Measurements from ENCODE around the gene OR10A2.
A peak's percentile ranks its signal among the peaks of the same experiment; 100 is the strongest.
"Not testable (repeated sequence)": the region's sequence is repeated elsewhere in the genome, so short reads cannot be mapped to it uniquely, and the experiment has no call there.

Gene OR10A2

DNA sequence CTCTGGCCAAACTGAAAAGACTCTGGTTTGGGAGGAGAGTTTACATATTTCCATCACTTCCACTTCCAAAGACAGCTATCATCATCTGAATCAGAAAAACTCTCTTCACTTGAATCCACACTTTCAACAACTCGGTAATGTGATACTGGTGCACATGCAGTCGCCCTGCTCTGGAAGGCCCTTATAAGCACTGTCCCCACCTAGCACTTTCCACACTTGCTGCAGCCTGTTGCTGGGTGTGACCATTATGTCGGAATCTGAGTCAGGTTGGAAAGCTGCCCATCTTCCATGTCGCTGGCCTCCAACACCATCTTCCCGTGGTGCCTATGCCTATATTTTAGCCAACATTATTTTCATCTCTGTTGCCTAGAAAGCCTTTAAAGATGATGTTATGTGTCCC is 18.5 kb upstream of the OR10A2 start:
- Histone ChIP-seq H3K27me3 (ENCODE audit: insufficient read depth, low read length) (no peaks in the 10 kb centered on the region), H3K4me1 (ENCODE audit: insufficient read depth, low read length) (peaks cover 17% of the 10 kb centered on the region), H3K36me3 (ENCODE audit: insufficient read depth, low read length) (no peaks in the 10 kb centered on the region), H3K9ac (ENCODE audit: low read depth, low read length) (no peak overlapping the region), H3K27ac (ENCODE audit: low read depth, low read length) (peak overlapping the region; percentile 74; the same call in 1 of the 2 replicates), H3K4me3 (ENCODE audit: low read length) (no peak overlapping the region), H3K9me3 (ENCODE audit: insufficient read depth, low read depth, low read length) (peaks cover 9% of the 10 kb centered on the region; the same call in 1 of the 2 replicates)
- 96% methylated on average over 5 of the region's 5 CpGs for WGBS

DNA sequence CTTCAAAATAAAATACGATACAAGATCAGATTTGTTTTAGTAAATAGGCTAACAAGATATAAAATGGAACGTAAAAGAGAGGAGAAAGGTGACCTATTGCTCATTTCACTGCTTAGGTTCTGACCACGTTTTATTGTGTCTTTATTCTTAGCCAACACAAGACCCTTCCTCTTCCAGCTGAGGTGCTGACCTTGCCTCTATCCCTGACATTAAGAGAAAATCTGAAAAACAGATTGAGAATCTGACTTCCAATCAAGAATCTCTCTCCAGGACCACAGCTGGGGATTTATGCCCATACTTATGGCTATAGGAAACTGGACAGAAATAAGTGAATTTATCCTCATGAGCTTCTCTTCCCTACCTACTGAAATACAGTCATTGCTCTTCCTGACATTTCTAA is 17.5 kb upstream of the OR10A2 start, which contains the start of gene OR10A5:
TSS of gene OR10A5 (plus strand) at position 301 of the 400 bp plus-strand sequence. CDS start at position 301, 0 bp downstream.
- Histone ChIP-seq H3K9me3 (ENCODE audit: insufficient read depth, low read depth, low read length) (peaks cover 9% of the 10 kb centered on the region; the same call in 1 of the 2 replicates), H3K36me3 (ENCODE audit: insufficient read depth, low read length) (no peaks in the 10 kb centered on the region), H3K4me3 (ENCODE audit: low read length) (no peak within 1 kb of the TSS), H3K9ac (ENCODE audit: low read depth, low read length) (no peak within 1 kb of the TSS), H3K27ac (ENCODE audit: low read depth, low read length) (no peak within 1 kb of the TSS), H3K27me3 (ENCODE audit: insufficient read depth, low read length) (no peaks in the 10 kb centered on the region), H3K4me1 (ENCODE audit: insufficient read depth, low read length) (peaks cover 17% of the 10 kb centered on the region)
- WGBS, result 96% methylated on average over 3 of the region's 3 CpGs

DNA sequence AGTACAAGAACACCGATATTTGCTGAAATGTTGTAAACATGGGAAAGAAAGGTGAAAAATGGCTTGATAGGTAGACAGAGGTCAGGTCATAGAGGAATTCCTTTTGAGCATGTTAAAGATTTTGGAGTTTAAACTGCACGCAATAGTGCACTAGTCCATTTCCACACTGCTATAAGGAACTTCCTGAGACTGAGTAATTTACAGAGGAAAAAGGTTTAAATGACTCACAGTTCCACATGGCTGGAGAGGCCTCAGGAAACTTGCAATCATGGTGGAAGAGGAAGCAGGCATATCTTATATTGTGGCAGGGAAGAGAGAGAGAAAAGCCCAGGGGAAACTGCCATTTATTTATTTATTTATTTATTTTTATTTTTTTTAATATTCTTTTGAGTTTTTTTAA is 12.3 kb upstream of the OR10A2 start:
- 91% methylated on average over 2 of the region's 2 CpGs for WGBS
- no peak overlapping the region for H3K4me3 ChIP-seq (ENCODE audit: low read length)
- H3K27me3 ChIP-seq (ENCODE audit: insufficient read depth, low read length), result no peaks in the 10 kb centered on the region
- H3K4me1 ChIP-seq (ENCODE audit: insufficient read depth, low read length), result peaks cover 6% of the 10 kb centered on the region; the same call in 1 of the 2 replicates
- H3K9ac ChIP-seq (ENCODE audit: low read depth, low read length), result no peak overlapping the region
- H3K36me3 ChIP-seq (ENCODE audit: insufficient read depth, low read length), result no peaks in the 10 kb centered on the region
- no peak overlapping the region for H3K27ac ChIP-seq (ENCODE audit: low read depth, low read length)
- peaks cover 14% of the 10 kb centered on the region; the same call in 1 of the 2 replicates for H3K9me3 ChIP-seq (ENCODE audit: insufficient read depth, low read depth, low read length)

DNA sequence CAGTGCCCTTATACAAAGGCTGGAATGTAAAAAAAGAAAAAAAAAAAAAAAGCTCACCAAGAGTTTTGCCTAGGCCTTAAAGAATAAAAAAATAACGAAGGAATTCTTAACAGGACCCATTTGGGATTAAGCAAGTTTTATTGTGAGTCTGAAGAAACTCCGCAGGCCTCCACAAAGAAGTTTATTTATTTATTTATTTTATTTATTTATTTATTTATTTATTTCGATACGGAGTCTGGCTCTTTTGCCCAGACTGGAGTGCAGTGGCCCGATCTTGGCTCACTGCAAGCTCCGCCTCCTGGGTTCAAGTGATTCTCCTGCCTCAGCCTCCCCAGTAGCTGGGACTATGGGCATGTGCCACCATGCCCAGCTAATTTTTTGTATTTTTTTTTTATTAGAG is 8.1 kb upstream of the OR10A2 start:
- not testable (repeated sequence) for H3K4me1 ChIP-seq (ENCODE audit: insufficient read depth, low read length); H3K4me3 ChIP-seq (ENCODE audit: low read length); H3K36me3 ChIP-seq (ENCODE audit: insufficient read depth, low read length); H3K9ac ChIP-seq (ENCODE audit: low read depth, low read length); H3K27me3 ChIP-seq (ENCODE audit: insufficient read depth, low read length); H3K27ac ChIP-seq (ENCODE audit: low read depth, low read length)
- 96% methylated on average over 4 of the region's 6 CpGs for WGBS
- H3K9me3 ChIP-seq (ENCODE audit: insufficient read depth, low read depth, low read length), result peaks cover 14% of the 10 kb centered on the region; the same call in 1 of the 2 replicates

DNA sequence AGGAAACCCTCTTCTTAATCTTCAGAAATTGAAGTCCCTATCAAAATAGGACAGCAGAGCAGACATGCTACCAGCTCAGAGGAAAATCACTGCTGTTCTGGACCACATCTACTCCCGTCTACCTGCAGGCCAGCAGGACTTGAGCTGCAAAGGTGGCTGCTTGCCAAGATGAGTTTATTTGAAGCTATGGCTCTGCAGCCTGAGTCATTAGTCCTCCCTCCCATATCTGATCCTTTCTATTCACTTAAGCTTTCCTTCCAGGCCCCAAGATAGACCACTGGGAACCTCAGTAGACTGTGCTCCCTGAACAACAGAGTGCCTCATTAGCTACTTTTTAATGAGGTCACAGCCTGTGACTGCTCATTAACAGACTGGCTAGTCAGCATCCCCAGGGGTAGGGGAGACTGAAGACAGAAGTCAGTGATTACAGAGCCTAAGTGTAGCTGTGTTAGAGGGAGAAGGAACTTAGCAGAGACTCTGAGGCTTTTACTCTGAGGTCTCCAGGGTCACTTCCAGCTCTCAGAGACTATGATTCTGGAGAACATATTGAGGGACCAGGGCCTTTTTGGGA is 6.8 kb upstream of the OR10A2 start:
- no peak overlapping the region for H3K4me3 ChIP-seq (ENCODE audit: low read length)
- no peaks in the 10 kb centered on the region for H3K36me3 ChIP-seq (ENCODE audit: insufficient read depth, low read length)
- H3K9ac ChIP-seq (ENCODE audit: low read depth, low read length), result no peak overlapping the region
- H3K9me3 ChIP-seq (ENCODE audit: insufficient read depth, low read depth, low read length), result peaks cover 14% of the 10 kb centered on the region; the same call in 1 of the 2 replicates
- no peaks in the 10 kb centered on the region for H3K27me3 ChIP-seq (ENCODE audit: insufficient read depth, low read length)
- H3K27ac ChIP-seq (ENCODE audit: low read depth, low read length), result no peak overlapping the region
- no peaks in the 10 kb centered on the region for H3K4me1 ChIP-seq (ENCODE audit: insufficient read depth, low read length)
- 88% methylated on average over 1 of the region's 1 CpG for WGBS

DNA sequence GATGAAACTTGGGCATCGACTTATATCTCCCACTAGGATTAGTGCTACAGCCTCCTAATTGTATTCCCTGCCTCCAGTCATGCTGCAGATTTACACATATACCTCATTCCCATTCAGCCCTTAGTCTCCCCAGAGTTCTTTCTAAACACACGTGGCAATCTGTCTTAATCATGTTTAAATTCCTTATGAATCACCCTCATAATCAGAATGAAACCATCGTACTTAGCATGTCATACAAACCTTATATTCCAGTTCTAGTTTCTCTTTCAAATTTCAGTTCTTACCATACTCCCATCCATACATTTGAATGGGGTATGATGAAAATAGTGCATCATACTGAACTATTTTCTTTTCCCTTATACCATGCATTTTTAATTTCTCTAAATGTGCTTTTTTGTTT is 6.0 kb upstream of the OR10A2 start:
- Histone ChIP-seq H3K36me3 (ENCODE audit: insufficient read depth, low read length) (no peaks in the 10 kb centered on the region), H3K9ac (ENCODE audit: low read depth, low read length) (no peak overlapping the region), H3K9me3 (ENCODE audit: insufficient read depth, low read depth, low read length) (peaks cover 12% of the 10 kb centered on the region; the same call in 1 of the 2 replicates), H3K27me3 (ENCODE audit: insufficient read depth, low read length) (no peaks in the 10 kb centered on the region), H3K4me3 (ENCODE audit: low read length) (no peak overlapping the region), H3K27ac (ENCODE audit: low read depth, low read length) (no peak overlapping the region), H3K4me1 (ENCODE audit: insufficient read depth, low read length) (no peaks in the 10 kb centered on the region)
- 63% methylated on average over 3 of the region's 3 CpGs for WGBS

DNA sequence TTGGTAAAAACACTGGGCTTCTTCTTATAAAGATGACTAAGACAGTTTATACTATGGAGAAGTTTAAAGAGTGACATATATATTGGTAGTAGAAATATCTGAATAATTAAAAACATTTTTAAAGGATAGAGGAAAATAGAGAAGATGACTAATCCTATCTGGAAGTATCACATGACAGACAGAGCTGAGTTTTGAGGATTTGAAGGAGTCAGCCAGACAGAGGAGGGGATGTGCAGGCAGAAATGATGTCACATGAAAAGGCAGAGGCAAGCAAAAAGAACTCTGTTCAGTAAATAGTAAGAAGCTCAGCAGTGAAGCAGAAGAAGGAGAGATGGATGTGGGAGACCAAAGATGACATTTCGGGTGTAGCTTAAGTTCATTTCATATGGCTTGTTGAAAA is 1.6 kb downstream of the OR10A2 start:
- Histone ChIP-seq H3K9me3 (ENCODE audit: insufficient read depth, low read depth, low read length) (no peaks in the 10 kb centered on the region), H3K9ac (ENCODE audit: low read depth, low read length) (no peak overlapping the region), H3K27ac (ENCODE audit: low read depth, low read length) (no peak overlapping the region), H3K4me3 (ENCODE audit: low read length) (no peak overlapping the region), H3K4me1 (ENCODE audit: insufficient read depth, low read length) (no peaks in the 10 kb centered on the region), H3K36me3 (ENCODE audit: insufficient read depth, low read length) (no peaks in the 10 kb centered on the region), H3K27me3 (ENCODE audit: insufficient read depth, low read length) (no peaks in the 10 kb centered on the region)
- WGBS, result 100% methylated on average over 1 of the region's 1 CpG

DNA sequence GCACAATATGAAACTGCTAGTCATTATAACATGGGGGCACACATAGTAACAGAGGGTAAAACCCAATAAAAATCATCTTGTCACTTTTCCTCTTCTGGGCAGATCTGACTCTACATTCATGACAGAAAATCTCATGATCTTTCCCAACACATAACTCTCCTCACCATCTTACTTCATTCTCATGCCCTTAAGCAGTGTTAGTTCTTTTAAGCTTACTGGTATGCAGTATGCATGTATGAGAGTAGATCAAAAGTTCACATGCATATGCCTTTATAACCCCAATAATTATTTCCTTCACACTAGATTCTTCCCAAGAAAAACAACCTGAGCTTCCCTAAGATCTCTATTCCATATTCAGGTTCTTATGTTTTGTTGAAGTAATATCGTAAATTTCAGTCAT is 8.4 kb downstream of the OR10A2 start:
- Histone ChIP-seq H3K27ac (ENCODE audit: low read depth, low read length) (no peak overlapping the region), H3K27me3 (ENCODE audit: insufficient read depth, low read length) (no peaks in the 10 kb centered on the region), H3K9me3 (ENCODE audit: insufficient read depth, low read depth, low read length) (no peaks in the 10 kb centered on the region), H3K4me1 (ENCODE audit: insufficient read depth, low read length) (no peaks in the 10 kb centered on the region), H3K9ac (ENCODE audit: low read depth, low read length) (no peak overlapping the region), H3K36me3 (ENCODE audit: insufficient read depth, low read length) (no peaks in the 10 kb centered on the region), H3K4me3 (ENCODE audit: low read length) (no peak overlapping the region)
- no CpG with 5 or more reads among the region's 1 CpG for WGBS

DNA sequence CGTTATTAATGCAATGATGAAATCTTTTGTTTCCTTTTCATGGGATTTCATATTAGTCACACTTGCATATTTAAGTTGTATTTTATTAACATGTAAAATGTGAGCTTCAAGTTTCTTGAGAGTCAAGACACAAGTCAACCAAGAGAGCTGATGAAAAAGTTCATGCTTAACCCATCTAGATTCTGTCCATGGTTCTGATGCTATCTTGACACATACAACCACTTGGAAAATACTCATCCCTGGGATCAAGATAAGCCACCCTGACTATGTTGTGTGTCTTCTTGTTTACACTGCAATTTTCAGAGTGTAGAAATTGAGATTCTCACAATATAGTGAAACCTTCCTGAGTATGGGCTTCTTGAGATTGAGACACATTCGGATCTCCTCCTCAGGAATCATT is 12.9 kb downstream of the OR10A2 start:
- no peak overlapping the region for H3K4me3 ChIP-seq (ENCODE audit: low read length)
- H3K27ac ChIP-seq (ENCODE audit: low read depth, low read length), result no peak overlapping the region
- H3K9ac ChIP-seq (ENCODE audit: low read depth, low read length), result no peak overlapping the region
- H3K36me3 ChIP-seq (ENCODE audit: insufficient read depth, low read length), result no peaks in the 10 kb centered on the region
- H3K27me3 ChIP-seq (ENCODE audit: insufficient read depth, low read length), result no peaks in the 10 kb centered on the region
- H3K4me1 ChIP-seq (ENCODE audit: insufficient read depth, low read length), result no peaks in the 10 kb centered on the region
- 100% methylated on average over 1 of the region's 2 CpGs for WGBS
- H3K9me3 ChIP-seq (ENCODE audit: insufficient read depth, low read depth, low read length), result no peaks in the 10 kb centered on the region

DNA sequence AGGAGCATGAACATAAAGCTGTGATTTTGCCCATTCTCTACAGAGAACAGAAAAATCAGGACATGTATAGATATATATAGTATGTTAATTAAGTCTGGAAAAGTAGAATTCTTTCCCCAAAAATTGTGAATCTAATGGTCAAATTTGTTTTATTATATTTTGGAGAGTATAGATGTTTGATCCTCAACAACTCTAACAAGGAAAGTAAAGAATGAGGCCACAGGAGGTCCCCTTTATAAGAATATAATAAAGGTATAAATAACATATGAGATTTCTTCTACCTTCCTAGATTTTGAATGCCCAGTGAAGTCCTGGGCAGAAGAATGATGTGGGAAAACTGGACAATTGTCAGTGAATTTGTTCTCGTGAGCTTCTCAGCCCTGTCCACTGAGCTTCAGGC is 13.5 kb downstream of the OR10A2 start, which contains the start of gene OR10A4:
TSS of gene OR10A4 (plus strand) at position 301 of the 400 bp plus-strand sequence. CDS start at position 324, 23 bp downstream.
- Histone ChIP-seq H3K36me3 (ENCODE audit: insufficient read depth, low read length) (no peaks in the 10 kb centered on the region), H3K27ac (ENCODE audit: low read depth, low read length) (no peak within 1 kb of the TSS), H3K4me1 (ENCODE audit: insufficient read depth, low read length) (no peaks in the 10 kb centered on the region), H3K9me3 (ENCODE audit: insufficient read depth, low read depth, low read length) (no peaks in the 10 kb centered on the region), H3K27me3 (ENCODE audit: insufficient read depth, low read length) (no peaks in the 10 kb centered on the region), H3K4me3 (ENCODE audit: low read length) (no peak within 1 kb of the TSS), H3K9ac (ENCODE audit: low read depth, low read length) (no peak within 1 kb of the TSS)
- WGBS, result 97% methylated on average over 1 of the region's 1 CpG

DNA sequence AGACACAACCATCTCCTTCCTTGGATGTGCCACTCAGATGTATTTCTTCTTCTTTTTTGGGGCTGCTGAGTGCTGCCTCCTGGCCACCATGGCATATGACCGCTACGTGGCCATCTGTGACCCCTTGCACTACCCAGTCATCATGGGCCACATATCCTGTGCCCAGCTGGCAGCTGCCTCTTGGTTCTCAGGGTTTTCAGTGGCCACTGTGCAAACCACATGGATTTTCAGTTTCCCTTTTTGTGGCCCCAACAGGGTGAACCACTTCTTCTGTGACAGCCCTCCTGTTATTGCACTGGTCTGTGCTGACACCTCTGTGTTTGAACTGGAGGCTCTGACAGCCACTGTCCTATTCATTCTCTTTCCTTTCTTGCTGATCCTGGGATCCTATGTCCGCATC is 14.1 kb downstream of the OR10A2 start:
- WGBS, result 95% methylated on average over 3 of the region's 3 CpGs
- Histone ChIP-seq H3K27ac (ENCODE audit: low read depth, low read length) (no peak overlapping the region), H3K27me3 (ENCODE audit: insufficient read depth, low read length) (no peaks in the 10 kb centered on the region), H3K4me3 (ENCODE audit: low read length) (no peak overlapping the region), H3K9me3 (ENCODE audit: insufficient read depth, low read depth, low read length) (no peaks in the 10 kb centered on the region), H3K4me1 (ENCODE audit: insufficient read depth, low read length) (no peaks in the 10 kb centered on the region), H3K9ac (ENCODE audit: low read depth, low read length) (no peak overlapping the region), H3K36me3 (ENCODE audit: insufficient read depth, low read length) (no peaks in the 10 kb centered on the region)

DNA sequence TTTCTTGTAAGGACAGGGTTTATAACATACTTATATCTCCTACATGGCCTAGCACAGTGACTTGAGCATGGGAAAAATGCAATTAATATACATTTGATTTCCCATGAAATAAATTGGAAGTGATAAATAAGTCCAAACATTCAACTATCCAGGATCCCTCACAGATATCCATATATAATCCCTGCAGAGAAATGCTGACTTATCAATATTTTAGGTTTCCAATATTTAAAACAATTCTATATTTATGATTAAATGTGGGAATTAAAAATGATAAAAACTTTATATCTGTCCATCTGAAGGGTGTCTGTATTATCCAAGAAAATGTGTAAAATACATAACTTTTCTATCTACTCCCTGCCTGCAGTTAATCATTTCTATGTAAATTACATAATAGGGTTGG is 19.9 kb downstream of the OR10A2 start:
- no peak overlapping the region for H3K27ac ChIP-seq (ENCODE audit: low read depth, low read length)
- H3K4me3 ChIP-seq (ENCODE audit: low read length), result no peak overlapping the region
- H3K9me3 ChIP-seq (ENCODE audit: insufficient read depth, low read depth, low read length), result no peaks in the 10 kb centered on the region
- no peaks in the 10 kb centered on the region for H3K27me3 ChIP-seq (ENCODE audit: insufficient read depth, low read length)
- no peak overlapping the region for H3K9ac ChIP-seq (ENCODE audit: low read depth, low read length)
- no peaks in the 10 kb centered on the region for H3K4me1 ChIP-seq (ENCODE audit: insufficient read depth, low read length)
- no peaks in the 10 kb centered on the region for H3K36me3 ChIP-seq (ENCODE audit: insufficient read depth, low read length)
